Sigmoid colon (tissue), 4 donors: ENCODE data around the gene ASMTL.

Experiments
- POLR2AphosphoS5 ChIP-seq, 4 donors: sonication (generic); formaldehyde crosslinking; IDR thresholded peaks; one replicate each; pipeline ENCODE4 v1.6.1; 2017; ENCODE audit warnings: antibody characterized with exemption in 4 of 4
- TF ChIP-seq, protein P1 (sequence below), 4 experiments: fragments of 450-650 bp in 3 of 4; fragments of 200-600 bp in 1 of 4; IDR thresholded peaks; one replicate each; pipeline ENCODE4 v1.5.1; 2016 to 2019; ENCODE audit warnings: antibody characterized with exemption in 4 of 4, mild to moderate bottlenecking in 3 of 4, moderate library complexity in 2 of 4

DNA sequence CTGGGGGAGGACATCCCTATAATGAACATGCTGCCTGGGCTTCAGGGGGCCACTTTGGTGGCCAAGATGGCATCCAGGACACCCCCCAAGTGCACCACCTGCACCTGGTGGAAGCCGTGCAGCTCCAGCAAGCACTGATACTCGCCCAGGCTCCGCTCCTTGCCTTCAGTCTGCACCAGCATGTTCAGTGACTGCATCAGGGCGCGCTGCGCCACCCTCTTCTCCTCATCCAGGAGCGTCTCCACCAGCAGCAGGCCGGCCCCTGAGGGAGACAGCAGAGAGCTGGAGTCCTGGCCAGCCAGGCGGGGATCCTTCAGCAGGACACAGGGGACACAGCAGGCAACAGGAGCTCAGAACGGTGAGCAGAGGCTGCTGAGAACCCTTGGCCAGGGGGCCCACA, 49.5 kb downstream of the ASMTL start:
- TF ChIP-seq, protein P1, sequence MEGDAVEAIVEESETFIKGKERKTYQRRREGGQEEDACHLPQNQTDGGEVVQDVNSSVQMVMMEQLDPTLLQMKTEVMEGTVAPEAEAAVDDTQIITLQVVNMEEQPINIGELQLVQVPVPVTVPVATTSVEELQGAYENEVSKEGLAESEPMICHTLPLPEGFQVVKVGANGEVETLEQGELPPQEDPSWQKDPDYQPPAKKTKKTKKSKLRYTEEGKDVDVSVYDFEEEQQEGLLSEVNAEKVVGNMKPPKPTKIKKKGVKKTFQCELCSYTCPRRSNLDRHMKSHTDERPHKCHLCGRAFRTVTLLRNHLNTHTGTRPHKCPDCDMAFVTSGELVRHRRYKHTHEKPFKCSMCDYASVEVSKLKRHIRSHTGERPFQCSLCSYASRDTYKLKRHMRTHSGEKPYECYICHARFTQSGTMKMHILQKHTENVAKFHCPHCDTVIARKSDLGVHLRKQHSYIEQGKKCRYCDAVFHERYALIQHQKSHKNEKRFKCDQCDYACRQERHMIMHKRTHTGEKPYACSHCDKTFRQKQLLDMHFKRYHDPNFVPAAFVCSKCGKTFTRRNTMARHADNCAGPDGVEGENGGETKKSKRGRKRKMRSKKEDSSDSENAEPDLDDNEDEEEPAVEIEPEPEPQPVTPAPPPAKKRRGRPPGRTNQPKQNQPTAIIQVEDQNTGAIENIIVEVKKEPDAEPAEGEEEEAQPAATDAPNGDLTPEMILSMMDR (IDR thresholded peaks at IDR 0.05): no peak
- TF ChIP-seq POLR2AphosphoS5 (IDR thresholded peaks at IDR 0.05): no peak
